Natural killer cell treated with Interleukin-12 subunit alpha and Interleukin-12 subunit beta and Interleukin-15 and Interleukin-18, amount 100 ng/mL, for 72 hours (primary cell): ENCODE results near the gene TFG. TPM values are rescaled to one million over a fixed set of nuclear protein-coding genes. Genes with fewer than 3 reads are reported as not detected.

Experiments used
- ATAC-seq, 2 donors: fragments of 150-1000 bp; cut with Tn5 transposase in 1 of 2; sonication (Bioruptor Pico), chemical (Tn5 transposase) in 1 of 2; 2 replicates each; pipeline ENCODE4 v1.10.0; 2021
- DNase-seq: peaks from one replicate; pipeline ENCODE4 v3.0.0; 2022; ENCODE audit warnings: low spot score
- H3K27ac Mint-ChIP-seq, 2 donors: 1 replicate in 1 of 2; 2 replicates in 1 of 2; pipeline ENCODE4 v1.8.0; 2022; ENCODE audit warnings: mixed read lengths in 2 of 2, mild to moderate bottlenecking in 1 of 2, moderate library complexity in 1 of 2
- H3K27me3 Mint-ChIP-seq, 2 donors: 1 replicate in 1 of 2; 2 replicates in 1 of 2; pipeline ENCODE4 v1.8.0; 2022; ENCODE audit warnings: mixed read lengths in 2 of 2
- H3K36me3 Mint-ChIP-seq: one replicate; pipeline ENCODE4 v1.8.0; 2022; ENCODE audit warnings: mixed read lengths
- H3K4me1 Mint-ChIP-seq, 2 donors: 1 replicate in 1 of 2; 2 replicates in 1 of 2; pipeline ENCODE4 v1.8.0; 2022; ENCODE audit warnings: low read depth in 2 of 2, mixed read lengths in 2 of 2, mild to moderate bottlenecking in 1 of 2
- H3K4me3 Mint-ChIP-seq: one replicate; pipeline ENCODE4 v1.8.0; 2022; ENCODE audit warnings: mixed read lengths
- H3K9me3 Mint-ChIP-seq: 2 replicates; pipeline ENCODE4 v1.8.0; 2022; ENCODE audit warnings: mixed read lengths
- total RNA-seq, 2 donors: library from RNA; stranded (reverse); gene quantifications; one replicate each; pipeline ENCODE4 v1.2.3, GENCODE V29; 2022

TFG gene
- total RNA-seq, 2 donors from 2014 or later: 45.8 to 56.2 TPM

DNA sequence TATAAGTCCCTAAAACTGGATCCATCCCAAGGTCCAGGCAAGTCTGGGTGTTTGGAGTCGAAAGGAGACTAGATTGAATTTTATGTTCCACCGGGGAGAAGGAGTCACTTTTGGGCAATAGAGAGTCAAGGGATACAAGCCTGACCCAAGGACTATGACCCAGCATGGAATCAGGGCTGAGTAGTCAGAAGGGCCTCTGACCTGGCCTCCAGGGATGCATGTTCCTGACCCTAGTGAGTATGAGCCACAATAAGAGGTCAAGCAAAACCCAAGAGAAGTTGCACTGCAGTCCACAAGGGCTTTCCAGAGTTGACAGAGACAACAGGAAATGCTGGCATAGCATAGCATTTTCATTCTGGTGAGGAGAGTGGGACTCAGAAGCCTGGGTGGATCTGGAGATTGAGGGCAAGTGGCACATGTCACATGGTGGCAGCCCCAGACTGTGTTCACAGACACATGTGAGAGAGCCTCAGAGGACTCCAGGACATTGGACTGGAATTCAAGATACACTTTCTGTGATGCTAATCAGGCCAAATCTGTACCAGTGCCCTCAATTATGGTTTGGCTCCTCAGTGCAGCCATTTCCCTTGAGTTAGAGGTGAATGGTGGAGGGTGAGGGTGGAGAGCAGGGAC, 66.9 kb downstream of the TFG start:
- DNase-seq (no peak), ATAC-seq (peak in 1 of 2 donors; percentile 55)
- Mint-ChIP-seq H3K4me1 (no peaks in the 10 kb centered on the region), H3K27ac (no peak overlapping the region), H3K9me3 (no peaks in the 10 kb centered on the region), H3K27me3 (peaks cover 5 to 6% of the 10 kb centered on the region in 2 donors), H3K4me3 (no peak overlapping the region), H3K36me3 (no peaks in the 10 kb centered on the region)

DNA sequence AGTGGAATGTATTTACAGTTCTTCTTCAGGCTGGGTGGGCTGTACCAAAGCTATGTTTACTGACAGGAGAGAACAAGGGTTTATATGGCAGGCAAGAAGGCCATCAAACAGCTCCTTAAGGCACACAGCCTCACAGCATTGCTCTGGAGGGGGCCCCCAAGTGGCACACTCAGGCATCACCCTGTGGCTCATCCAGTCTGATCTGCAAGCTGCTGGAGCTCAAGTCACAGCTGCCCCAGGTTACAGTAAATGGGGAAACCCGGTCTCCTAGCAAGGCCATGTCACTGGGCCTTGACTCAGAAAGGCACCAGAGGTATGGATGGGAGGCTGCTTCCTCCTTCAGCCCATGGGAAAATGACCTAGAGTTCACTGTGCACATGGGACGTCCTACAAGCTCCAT, 67.5 kb downstream of the TFG start:
- DNase-seq (no peak), ATAC-seq (peak in 1 of 2 donors; percentile 13)
- H3K4me3 Mint-ChIP-seq: no peak overlapping the region
- no peaks in the 10 kb centered on the region for H3K9me3 Mint-ChIP-seq
- H3K36me3 Mint-ChIP-seq: no peaks in the 10 kb centered on the region
- H3K27me3 Mint-ChIP-seq: peaks cover 1 to 6% of the 10 kb centered on the region in 2 donors
- no peak overlapping the region for H3K27ac Mint-ChIP-seq
- no peaks in the 10 kb centered on the region for H3K4me1 Mint-ChIP-seq

DNA sequence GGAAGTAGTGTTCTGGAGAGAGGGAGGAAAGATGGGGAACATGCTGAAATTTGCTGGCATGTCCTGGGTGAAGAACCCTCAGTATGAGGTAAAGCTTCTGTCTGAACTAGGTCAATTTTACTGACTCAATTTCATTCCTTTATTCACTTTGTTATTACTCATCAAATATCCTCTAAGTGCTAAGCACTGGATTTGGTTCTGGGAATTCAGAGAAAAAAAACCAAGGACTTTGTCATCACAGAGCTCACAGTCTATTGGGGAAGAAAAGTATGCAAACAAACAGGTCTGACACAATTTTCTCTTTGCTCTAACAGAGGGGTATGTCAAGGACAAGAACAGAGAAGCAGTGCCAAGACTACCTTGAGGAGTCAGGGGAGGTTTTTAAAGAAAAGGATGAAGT, 68.0 kb downstream of the TFG start:
- peaks cover 0 to 4% of the 10 kb centered on the region in 2 donors for H3K27me3 Mint-ChIP-seq
- H3K9me3 Mint-ChIP-seq: no peaks in the 10 kb centered on the region
- no peaks in the 10 kb centered on the region for H3K36me3 Mint-ChIP-seq
- no peak for DNase-seq
- H3K27ac Mint-ChIP-seq: no peak overlapping the region
- no peak for ATAC-seq
- H3K4me1 Mint-ChIP-seq: no peaks in the 10 kb centered on the region
- H3K4me3 Mint-ChIP-seq: no peak overlapping the region

DNA sequence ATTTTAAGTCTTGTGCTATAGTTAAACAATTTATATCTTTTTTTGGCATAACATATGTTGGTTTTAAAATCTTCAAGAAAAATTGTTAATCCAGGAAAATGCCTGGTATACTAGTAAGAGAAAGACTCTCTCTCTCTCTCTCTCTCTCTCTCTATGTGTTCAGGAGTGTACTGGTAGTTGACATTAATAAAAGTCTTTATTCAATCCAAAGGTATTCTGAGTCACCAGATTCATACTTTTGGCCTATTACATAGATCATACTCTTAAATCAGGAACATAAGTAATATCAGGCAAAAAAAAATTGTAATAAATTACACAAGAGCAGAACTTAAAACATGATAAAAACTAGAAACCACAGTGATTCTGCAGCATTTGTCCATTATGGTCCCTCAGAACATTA, 70.2 kb downstream of the TFG start:
- no peak for DNase-seq
- no peaks in the 10 kb centered on the region for H3K27me3 Mint-ChIP-seq

DNA sequence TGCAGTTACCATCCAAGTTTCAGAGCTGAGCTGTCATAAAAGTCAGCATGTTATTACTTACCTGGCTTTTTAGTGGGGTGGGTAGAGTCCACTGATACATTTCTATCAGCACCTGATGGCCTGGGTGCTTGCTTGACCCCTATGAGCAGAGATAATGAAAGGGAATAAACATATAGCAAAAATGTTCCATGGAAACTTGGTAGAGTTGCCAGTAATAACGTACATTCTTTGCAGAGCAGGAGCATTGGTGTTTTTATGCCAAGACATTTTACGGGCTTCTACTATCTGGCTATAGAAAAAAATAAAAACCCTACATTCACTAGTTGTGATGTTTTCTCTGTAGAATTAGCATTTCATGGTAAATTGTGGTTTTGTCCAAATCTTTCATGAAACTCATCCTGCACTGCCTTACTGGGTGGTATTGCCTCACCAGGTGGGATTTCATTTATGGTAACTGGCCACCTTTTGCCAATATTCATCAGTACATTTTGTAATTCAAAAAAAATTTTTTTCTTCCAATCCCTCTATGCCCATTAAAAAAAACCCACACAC, 70.9 kb downstream of the TFG start:
- Mint-ChIP-seq H3K27ac (no peak overlapping the region), H3K36me3 (peaks cover 5% of the 10 kb centered on the region)
- ATAC-seq: no peak

More for the DNA sequence above, 70.2 kb downstream of the TFG start:
- H3K36me3 Mint-ChIP-seq: peaks cover 2% of the 10 kb centered on the region
- ATAC-seq: no peak
- H3K27ac Mint-ChIP-seq: no peak overlapping the region
- H3K4me3 Mint-ChIP-seq: no peak overlapping the region
- H3K4me1 Mint-ChIP-seq: no peaks in the 10 kb centered on the region
- H3K9me3 Mint-ChIP-seq: no peaks in the 10 kb centered on the region

DNA sequence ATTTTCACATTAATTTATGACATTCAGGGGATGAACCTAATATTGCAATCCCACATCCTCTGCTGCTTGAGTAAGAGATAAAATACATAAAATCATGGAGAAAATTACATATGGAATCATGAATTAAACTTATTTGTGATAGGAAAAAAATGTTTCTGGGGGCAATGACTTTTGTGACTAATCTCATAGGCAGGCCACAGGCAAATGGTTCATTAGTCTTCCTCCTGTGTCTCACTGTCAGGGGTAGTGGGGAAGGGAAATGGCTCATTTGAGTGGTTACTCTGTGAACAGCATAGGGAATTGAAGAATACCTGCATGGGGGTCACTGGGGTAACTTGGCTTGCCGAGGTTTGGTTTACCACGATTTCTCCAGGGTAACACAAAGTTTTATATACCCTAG, 72.0 kb downstream of the TFG start:
- Mint-ChIP-seq H3K4me1 (no peaks in the 10 kb centered on the region), H3K27me3 (peaks cover 0 to 2% of the 10 kb centered on the region in 2 donors)

More for the DNA sequence above, 70.9 kb downstream of the TFG start:
- H3K4me1 Mint-ChIP-seq: no peaks in the 10 kb centered on the region
- no peak overlapping the region for H3K4me3 Mint-ChIP-seq
- peaks cover 0 to 2% of the 10 kb centered on the region in 2 donors for H3K27me3 Mint-ChIP-seq
- no peak for DNase-seq
- H3K9me3 Mint-ChIP-seq: no peaks in the 10 kb centered on the region

DNA sequence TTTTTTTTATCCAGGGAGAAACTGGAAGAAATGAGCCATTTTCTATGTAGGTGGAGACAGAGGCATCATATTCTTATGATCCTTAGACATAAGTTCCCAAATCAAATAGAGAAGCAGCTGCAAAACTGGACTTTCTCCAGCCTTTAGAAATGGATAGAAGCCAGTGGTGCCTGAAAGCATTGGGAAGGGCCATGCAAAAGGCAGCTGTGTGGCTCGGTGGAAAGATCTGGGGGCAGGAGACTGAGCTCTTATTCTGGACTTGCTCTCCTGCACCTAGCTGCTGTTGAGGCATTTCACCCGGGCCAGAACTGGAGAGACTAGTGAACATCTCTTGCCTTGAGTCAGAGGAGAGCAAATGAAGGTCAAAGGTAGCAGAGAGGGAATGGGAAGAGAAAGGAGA, 73.1 kb downstream of the TFG start:
- ATAC-seq: no peak
- H3K4me3 Mint-ChIP-seq: no peak overlapping the region
- H3K4me1 Mint-ChIP-seq: no peaks in the 10 kb centered on the region
- peaks cover 3% of the 10 kb centered on the region for H3K9me3 Mint-ChIP-seq
- peaks cover 0 to 2% of the 10 kb centered on the region in 2 donors for H3K27me3 Mint-ChIP-seq
- H3K36me3 Mint-ChIP-seq: peaks cover 5% of the 10 kb centered on the region
- DNase-seq: no peak
- H3K27ac Mint-ChIP-seq: no peak overlapping the region

More for the DNA sequence above, 72.0 kb downstream of the TFG start:
- H3K9me3 Mint-ChIP-seq: peaks cover 3% of the 10 kb centered on the region
- DNase-seq: no peak
- H3K27ac Mint-ChIP-seq: no peak overlapping the region
- peaks cover 5% of the 10 kb centered on the region for H3K36me3 Mint-ChIP-seq
- no peak overlapping the region for H3K4me3 Mint-ChIP-seq
- ATAC-seq: no peak

DNA sequence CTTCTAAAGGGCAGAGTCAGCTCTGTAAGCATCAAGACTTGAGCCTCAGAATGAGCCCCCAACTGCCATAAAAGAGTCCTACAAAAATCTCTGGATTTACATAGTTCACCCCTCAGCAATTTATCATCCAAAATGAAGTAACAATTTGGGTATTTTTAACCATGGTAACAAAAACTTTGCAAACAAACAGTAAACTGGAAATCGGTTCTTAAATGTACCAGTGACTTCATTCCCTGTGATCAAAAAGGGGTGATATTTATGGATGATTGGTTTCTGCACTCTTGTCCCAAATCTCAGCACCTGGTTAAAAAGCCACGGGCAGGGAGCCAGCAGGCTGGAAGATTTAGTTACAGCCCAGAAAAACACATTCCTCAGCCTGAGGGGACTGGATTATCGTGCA, 73.6 kb downstream of the TFG start:
- H3K9me3 Mint-ChIP-seq: peaks cover 3% of the 10 kb centered on the region
- H3K4me3 Mint-ChIP-seq: no peak overlapping the region
- peaks cover 0 to 2% of the 10 kb centered on the region in 2 donors for H3K27me3 Mint-ChIP-seq
- no peak overlapping the region for H3K27ac Mint-ChIP-seq
- H3K36me3 Mint-ChIP-seq: peaks cover 5% of the 10 kb centered on the region
- ATAC-seq (no peak), DNase-seq (no peak)
- H3K4me1 Mint-ChIP-seq: no peaks in the 10 kb centered on the region

DNA sequence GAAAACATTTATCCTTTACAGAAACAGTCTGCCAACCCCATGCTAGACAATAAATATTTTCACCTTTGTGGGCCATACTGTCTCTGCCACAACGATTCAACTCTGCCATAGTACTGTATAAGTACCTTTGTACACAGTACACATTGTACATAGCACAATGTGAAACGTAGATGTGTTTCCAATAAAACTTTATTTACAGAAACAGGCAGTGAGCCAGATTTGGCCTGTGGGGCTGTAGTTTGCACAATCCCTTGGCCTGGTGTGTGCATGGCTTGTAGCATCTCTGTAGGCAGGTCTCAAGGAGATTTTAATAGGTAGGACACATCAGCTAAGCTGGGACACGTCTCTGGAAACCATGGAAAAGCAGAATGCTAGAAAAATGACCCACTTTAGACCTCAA, 74.3 kb downstream of the TFG start:
- H3K9me3 Mint-ChIP-seq: peaks cover 3% of the 10 kb centered on the region
- H3K36me3 Mint-ChIP-seq: peaks cover 5% of the 10 kb centered on the region
- no peak overlapping the region for H3K27ac Mint-ChIP-seq
- ATAC-seq (no peak), DNase-seq (no peak)
- H3K27me3 Mint-ChIP-seq: peaks cover 0 to 2% of the 10 kb centered on the region in 2 donors
- H3K4me3 Mint-ChIP-seq: no peak overlapping the region
- no peaks in the 10 kb centered on the region for H3K4me1 Mint-ChIP-seq

DNA sequence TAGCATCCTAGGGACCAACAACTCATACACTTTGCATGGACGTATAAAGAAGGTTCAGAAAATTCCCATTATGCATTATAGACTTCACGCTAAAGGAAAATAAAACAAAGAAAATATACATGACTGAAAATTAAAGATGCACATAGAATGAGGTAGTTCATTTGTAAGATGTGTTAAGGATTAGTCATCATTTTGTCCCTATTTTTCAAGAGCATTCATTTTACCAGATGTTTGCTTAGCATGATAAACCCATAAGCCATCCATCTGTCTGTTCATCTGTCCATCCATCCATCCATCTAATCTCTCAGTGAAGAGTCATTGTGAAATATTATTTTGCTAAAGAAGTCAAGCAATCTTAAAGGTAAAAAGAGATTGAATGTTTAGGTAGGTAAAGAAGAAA, 80.3 kb downstream of the TFG start:
- Mint-ChIP-seq H3K27ac (no peak overlapping the region), H3K9me3 (peaks cover 3% of the 10 kb centered on the region), H3K4me1 (no peaks in the 10 kb centered on the region), H3K27me3 (peaks cover 8% of the 10 kb centered on the region in 2 donors), H3K4me3 (no peak overlapping the region), H3K36me3 (peaks cover 2% of the 10 kb centered on the region)
- ATAC-seq (no peak), DNase-seq (no peak)

DNA sequence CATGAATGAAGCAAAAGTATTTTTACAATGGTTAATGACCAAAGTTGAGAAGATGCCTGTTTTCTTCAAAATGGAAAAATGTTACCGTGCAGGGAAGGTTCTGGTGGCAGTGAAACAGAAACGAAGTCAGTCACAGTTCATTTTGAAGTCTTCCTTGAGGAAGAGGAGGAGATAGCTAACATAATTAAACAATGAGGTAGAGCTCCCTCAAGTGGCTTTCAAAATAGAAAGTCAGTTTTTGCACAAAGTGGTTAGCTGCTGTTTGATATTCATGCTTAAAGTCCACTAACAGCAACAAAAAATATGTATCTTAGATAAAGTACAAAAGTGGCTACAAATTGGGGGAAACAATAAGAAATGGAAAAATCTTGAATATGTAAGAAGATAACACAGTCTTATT, 87.3 kb downstream of the TFG start:
- H3K4me3 Mint-ChIP-seq: no peak overlapping the region

DNA sequence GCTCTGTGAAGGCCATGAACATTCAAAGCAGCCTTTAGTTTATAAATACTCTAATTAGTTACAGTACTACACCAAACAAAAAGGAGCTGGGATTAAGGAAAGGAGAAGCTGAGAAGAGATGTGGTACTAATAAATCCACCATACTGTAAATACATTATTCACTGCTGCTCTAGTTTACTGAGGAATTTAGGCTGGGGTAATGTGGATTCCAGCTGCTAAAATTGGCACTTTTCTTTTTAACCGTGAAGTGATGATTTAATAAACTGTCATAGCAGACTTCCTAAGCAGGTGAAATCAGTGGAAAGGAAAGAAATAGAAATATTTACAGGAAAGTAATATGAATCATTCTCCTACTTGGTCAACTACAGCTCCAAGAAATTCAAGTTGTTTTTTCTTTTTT, 88.7 kb downstream of the TFG start:
- no peaks in the 10 kb centered on the region for H3K4me1 Mint-ChIP-seq
- no peaks in the 10 kb centered on the region for H3K36me3 Mint-ChIP-seq
- H3K27me3 Mint-ChIP-seq: peaks cover 7 to 13% of the 10 kb centered on the region in 2 donors

More for the DNA sequence above, 87.3 kb downstream of the TFG start:
- H3K9me3 Mint-ChIP-seq: no peaks in the 10 kb centered on the region
- no peaks in the 10 kb centered on the region for H3K36me3 Mint-ChIP-seq
- ATAC-seq (no peak), DNase-seq (no peak)
- H3K27me3 Mint-ChIP-seq: peaks cover 9 to 19% of the 10 kb centered on the region in 2 donors
- no peaks in the 10 kb centered on the region for H3K4me1 Mint-ChIP-seq
- H3K27ac Mint-ChIP-seq: no peak overlapping the region

More for the DNA sequence above, 88.7 kb downstream of the TFG start:
- Mint-ChIP-seq H3K27ac (no peak overlapping the region), H3K4me3 (no peak overlapping the region), H3K9me3 (no peaks in the 10 kb centered on the region)
- DNase-seq (no peak), ATAC-seq (no peak)
